ENCODE data around the gene CCR1.

GRCh38 chr3:46221391-46221790 is 13.3 kb upstream of the CCR1 start:
- TF ChIP-seq, protein P1, sequence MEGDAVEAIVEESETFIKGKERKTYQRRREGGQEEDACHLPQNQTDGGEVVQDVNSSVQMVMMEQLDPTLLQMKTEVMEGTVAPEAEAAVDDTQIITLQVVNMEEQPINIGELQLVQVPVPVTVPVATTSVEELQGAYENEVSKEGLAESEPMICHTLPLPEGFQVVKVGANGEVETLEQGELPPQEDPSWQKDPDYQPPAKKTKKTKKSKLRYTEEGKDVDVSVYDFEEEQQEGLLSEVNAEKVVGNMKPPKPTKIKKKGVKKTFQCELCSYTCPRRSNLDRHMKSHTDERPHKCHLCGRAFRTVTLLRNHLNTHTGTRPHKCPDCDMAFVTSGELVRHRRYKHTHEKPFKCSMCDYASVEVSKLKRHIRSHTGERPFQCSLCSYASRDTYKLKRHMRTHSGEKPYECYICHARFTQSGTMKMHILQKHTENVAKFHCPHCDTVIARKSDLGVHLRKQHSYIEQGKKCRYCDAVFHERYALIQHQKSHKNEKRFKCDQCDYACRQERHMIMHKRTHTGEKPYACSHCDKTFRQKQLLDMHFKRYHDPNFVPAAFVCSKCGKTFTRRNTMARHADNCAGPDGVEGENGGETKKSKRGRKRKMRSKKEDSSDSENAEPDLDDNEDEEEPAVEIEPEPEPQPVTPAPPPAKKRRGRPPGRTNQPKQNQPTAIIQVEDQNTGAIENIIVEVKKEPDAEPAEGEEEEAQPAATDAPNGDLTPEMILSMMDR (tag by site-specific recombination; IDR thresholded peaks at IDR 0.05) = no peak
- TF ChIP-seq ZNF132 (tag by site-specific recombination; IDR thresholded peaks at IDR 0.05; ENCODE audit: borderline replicate concordance) (no peak), HOXD13 (CRISPR knock-in tag; IDR thresholded peaks at IDR 0.05; ENCODE audit: borderline replicate concordance) (no peak), ZNF324 (tag by site-specific recombination; IDR thresholded peaks at IDR 0.05) (no peak), ATF2 (tag by site-specific recombination; IDR thresholded peaks at IDR 0.05; ENCODE audit: low read depth) (no peak), ZNF394 (tag by site-specific recombination; IDR thresholded peaks at IDR 0.05; ENCODE audit: borderline replicate concordance) (no peak), ZBTB8A (tag by site-specific recombination; IDR thresholded peaks at IDR 0.05) (no peak), ZNF366 (tag by site-specific recombination; conservative IDR thresholded peaks at IDR 0.05) (no peak), ZNF707 (tag by site-specific recombination; IDR thresholded peaks at IDR 0.05) (no peak), ZNF114 (tag by site-specific recombination; IDR thresholded peaks at IDR 0.05) (no peak), GLIS1 (tag by site-specific recombination; IDR thresholded peaks at IDR 0.05) (no peak), TCF7L2 (IDR thresholded peaks at IDR 0.05; ENCODE audit: borderline replicate concordance, low read depth, low read length) (no peak)
- TF ChIP-seq, protein P2, sequence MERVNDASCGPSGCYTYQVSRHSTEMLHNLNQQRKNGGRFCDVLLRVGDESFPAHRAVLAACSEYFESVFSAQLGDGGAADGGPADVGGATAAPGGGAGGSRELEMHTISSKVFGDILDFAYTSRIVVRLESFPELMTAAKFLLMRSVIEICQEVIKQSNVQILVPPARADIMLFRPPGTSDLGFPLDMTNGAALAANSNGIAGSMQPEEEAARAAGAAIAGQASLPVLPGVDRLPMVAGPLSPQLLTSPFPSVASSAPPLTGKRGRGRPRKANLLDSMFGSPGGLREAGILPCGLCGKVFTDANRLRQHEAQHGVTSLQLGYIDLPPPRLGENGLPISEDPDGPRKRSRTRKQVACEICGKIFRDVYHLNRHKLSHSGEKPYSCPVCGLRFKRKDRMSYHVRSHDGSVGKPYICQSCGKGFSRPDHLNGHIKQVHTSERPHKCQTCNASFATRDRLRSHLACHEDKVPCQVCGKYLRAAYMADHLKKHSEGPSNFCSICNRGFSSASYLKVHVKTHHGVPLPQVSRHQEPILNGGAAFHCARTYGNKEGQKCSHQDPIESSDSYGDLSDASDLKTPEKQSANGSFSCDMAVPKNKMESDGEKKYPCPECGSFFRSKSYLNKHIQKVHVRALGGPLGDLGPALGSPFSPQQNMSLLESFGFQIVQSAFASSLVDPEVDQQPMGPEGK (tag by site-specific recombination; IDR thresholded peaks at IDR 0.05) = no peak
